HepG2 (cell line): ENCODE data around the gene NACC2. TPM values are rescaled to one million over a fixed set of nuclear protein-coding genes. Genes with fewer than 3 reads are reported as not detected.

ENCODE experiments used
- ARHGAP35 ChIP-seq: sonication (generic); formaldehyde crosslinking; IDR thresholded peaks from 2 replicates; pipeline ENCODE4 v1.9.0; 2022; ENCODE audit warnings: mild to moderate bottlenecking, inconsistent platforms, moderate library complexity, missing genetic modification reagents, borderline replicate concordance
- ATAD3A ChIP-seq: sonication (generic); formaldehyde crosslinking; IDR thresholded peaks from 2 replicates; pipeline ENCODE4 v1.4.0; 2020; ENCODE audit warnings: missing genetic modification reagents
- CAMTA2 ChIP-seq: sonication (generic); formaldehyde crosslinking; IDR thresholded peaks from 2 replicates; pipeline ENCODE4 v1.4.0; 2020; ENCODE audit warnings: mild to moderate bottlenecking, missing genetic modification reagents, borderline replicate concordance
- CHD4 ChIP-seq: fragments of 200-600 bp; sonication (generic); IDR thresholded peaks from 2 replicates; pipeline ENCODE4 v1.7.0; 2017; ENCODE audit warnings: mild to moderate bottlenecking, low read length, borderline replicate concordance
- KLF15 ChIP-seq: sonication (generic); formaldehyde crosslinking; IDR thresholded peaks from 2 replicates; pipeline ENCODE4 v1.8.1; 2023; ENCODE audit warnings: borderline replicate concordance, mild to moderate bottlenecking, inconsistent platforms, missing genetic modification reagents, mixed read lengths
- PITX1 ChIP-seq: sonication (generic); formaldehyde crosslinking; IDR thresholded peaks from 2 replicates; pipeline ENCODE4 v1.5.1; 2020; ENCODE audit warnings: mild to moderate bottlenecking, missing genetic modification reagents
- SMC3 ChIP-seq: IDR thresholded peaks from 2 replicates; pipeline ENCODE4 v1.6.1; 2011; ENCODE audit warnings: low read length, improper control_type of control experiment
- ZNF121 ChIP-seq: sonication (generic); formaldehyde crosslinking; IDR thresholded peaks from 2 replicates; pipeline ENCODE4 v1.5.0; 2020; ENCODE audit warnings: mild to moderate bottlenecking, missing genetic modification reagents
- ZNF143 ChIP-seq: sonication (generic); formaldehyde crosslinking; IDR thresholded peaks from 2 replicates; pipeline ENCODE4 v1.4.0; 2020; ENCODE audit warnings: missing genetic modification reagents
- ZNF253 ChIP-seq: sonication (generic); formaldehyde crosslinking; IDR thresholded peaks from 2 replicates; pipeline ENCODE4 v1.8.0; 2022; ENCODE audit warnings: mild to moderate bottlenecking, missing genetic modification reagents, borderline replicate concordance
- ZNF335 ChIP-seq: sonication (generic); formaldehyde crosslinking; IDR thresholded peaks from 2 replicates; pipeline ENCODE4 v1.4.0; 2020; ENCODE audit warnings: missing genetic modification reagents
- ZNF615 ChIP-seq: sonication (generic); formaldehyde crosslinking; IDR thresholded peaks from 2 replicates; pipeline ENCODE4 v1.5.0; 2020; ENCODE audit warnings: mild to moderate bottlenecking, missing genetic modification reagents, borderline replicate concordance
- ZNF816 ChIP-seq: sonication (generic); formaldehyde crosslinking; IDR thresholded peaks from 2 replicates; pipeline ENCODE4 v1.8.0; 2022; ENCODE audit warnings: missing genetic modification reagents, mild to moderate bottlenecking, borderline replicate concordance
- ZXDC ChIP-seq: sonication (generic); formaldehyde crosslinking; IDR thresholded peaks from 2 replicates; pipeline ENCODE4 v1.5.0; 2020; ENCODE audit warnings: mild to moderate bottlenecking, missing genetic modification reagents
- ZZZ3 ChIP-seq: sonication (generic); formaldehyde crosslinking; IDR thresholded peaks from 2 replicates; pipeline ENCODE4 v1.4.0; 2020; ENCODE audit warnings: missing genetic modification reagents, mild to moderate bottlenecking, borderline replicate concordance
- polyA plus RNA-seq, 8 experiments: library from polyadenylated mRNA; depleted of rRNA in 3 of 8; stranded (reverse) in 7 of 8; unstranded in 1 of 8; fragments of >200 nt; fragmentation: Illumina TruSeq in 4 of 8; extraction: Trizol in 4 of 8; gene quantifications; 2 replicates each; pipeline versions ENCODE4 v1.2.1 to v1.2.3, GENCODE V29; 2011 to 2016; ENCODE audit warnings: low read depth in 4 of 8, missing spikeins in 1 of 8, mixed read lengths in 1 of 8; ENCODE audit not compliant: insufficient read depth in 1 of 8
- total RNA-seq, 5 experiments: library from RNA; depleted of rRNA; stranded (reverse); fragments of >200 nt; fragmentation: Illumina TruSeq; extraction: Trizol; gene quantifications; 2 replicates each; pipeline ENCODE4 v1.2.3, GENCODE V29; 2016; ENCODE audit warnings: low read depth in 1 of 5
- TF ChIP-seq, protein P1 (sequence below): sonication (generic); formaldehyde crosslinking; IDR thresholded peaks from 2 replicates; pipeline ENCODE4 v1.4.0; 2020; ENCODE audit warnings: mild to moderate bottlenecking, missing genetic modification reagents
- TF ChIP-seq, protein P2 (sequence below): sonication (generic); formaldehyde crosslinking; IDR thresholded peaks from 2 replicates; pipeline ENCODE4 v1.4.0; 2020; ENCODE audit warnings: mild to moderate bottlenecking, missing genetic modification reagents
- TF ChIP-seq, protein P3 (sequence below): sonication (generic); formaldehyde crosslinking; IDR thresholded peaks from 2 replicates; pipeline ENCODE4 v1.4.0; 2020; ENCODE audit warnings: mild to moderate bottlenecking, missing genetic modification reagents

The NACC2 gene
- total and polyA plus RNA-seq, 2 of the 13 experiments (the other 11 are each of a cell fraction or from before 2014, with no cell fraction given): 5.9 to 12.3 TPM

GRCh38 chr9:136007934-136008692, 87.0 kb downstream of the NACC2 start (continued):
- TF ChIP-seq CHD4 (no peak), SMC3 (no peak), CAMTA2 (CRISPR knock-in tag) (no peak), PITX1 (CRISPR knock-in tag) (no peak), ZXDC (no peak), ZNF253 (CRISPR knock-in tag) (no peak), ZNF143 (CRISPR knock-in tag) (no peak), ZNF816 (CRISPR knock-in tag) (no peak), ARHGAP35 (CRISPR knock-in tag) (no peak), ZNF335 (CRISPR knock-in tag) (no peak), ZZZ3 (CRISPR knock-in tag) (no peak), ATAD3A (no peak), KLF15 (no peak), ZNF121 (CRISPR knock-in tag) (no peak), ZNF615 (no peak)
- TF ChIP-seq, protein P1, sequence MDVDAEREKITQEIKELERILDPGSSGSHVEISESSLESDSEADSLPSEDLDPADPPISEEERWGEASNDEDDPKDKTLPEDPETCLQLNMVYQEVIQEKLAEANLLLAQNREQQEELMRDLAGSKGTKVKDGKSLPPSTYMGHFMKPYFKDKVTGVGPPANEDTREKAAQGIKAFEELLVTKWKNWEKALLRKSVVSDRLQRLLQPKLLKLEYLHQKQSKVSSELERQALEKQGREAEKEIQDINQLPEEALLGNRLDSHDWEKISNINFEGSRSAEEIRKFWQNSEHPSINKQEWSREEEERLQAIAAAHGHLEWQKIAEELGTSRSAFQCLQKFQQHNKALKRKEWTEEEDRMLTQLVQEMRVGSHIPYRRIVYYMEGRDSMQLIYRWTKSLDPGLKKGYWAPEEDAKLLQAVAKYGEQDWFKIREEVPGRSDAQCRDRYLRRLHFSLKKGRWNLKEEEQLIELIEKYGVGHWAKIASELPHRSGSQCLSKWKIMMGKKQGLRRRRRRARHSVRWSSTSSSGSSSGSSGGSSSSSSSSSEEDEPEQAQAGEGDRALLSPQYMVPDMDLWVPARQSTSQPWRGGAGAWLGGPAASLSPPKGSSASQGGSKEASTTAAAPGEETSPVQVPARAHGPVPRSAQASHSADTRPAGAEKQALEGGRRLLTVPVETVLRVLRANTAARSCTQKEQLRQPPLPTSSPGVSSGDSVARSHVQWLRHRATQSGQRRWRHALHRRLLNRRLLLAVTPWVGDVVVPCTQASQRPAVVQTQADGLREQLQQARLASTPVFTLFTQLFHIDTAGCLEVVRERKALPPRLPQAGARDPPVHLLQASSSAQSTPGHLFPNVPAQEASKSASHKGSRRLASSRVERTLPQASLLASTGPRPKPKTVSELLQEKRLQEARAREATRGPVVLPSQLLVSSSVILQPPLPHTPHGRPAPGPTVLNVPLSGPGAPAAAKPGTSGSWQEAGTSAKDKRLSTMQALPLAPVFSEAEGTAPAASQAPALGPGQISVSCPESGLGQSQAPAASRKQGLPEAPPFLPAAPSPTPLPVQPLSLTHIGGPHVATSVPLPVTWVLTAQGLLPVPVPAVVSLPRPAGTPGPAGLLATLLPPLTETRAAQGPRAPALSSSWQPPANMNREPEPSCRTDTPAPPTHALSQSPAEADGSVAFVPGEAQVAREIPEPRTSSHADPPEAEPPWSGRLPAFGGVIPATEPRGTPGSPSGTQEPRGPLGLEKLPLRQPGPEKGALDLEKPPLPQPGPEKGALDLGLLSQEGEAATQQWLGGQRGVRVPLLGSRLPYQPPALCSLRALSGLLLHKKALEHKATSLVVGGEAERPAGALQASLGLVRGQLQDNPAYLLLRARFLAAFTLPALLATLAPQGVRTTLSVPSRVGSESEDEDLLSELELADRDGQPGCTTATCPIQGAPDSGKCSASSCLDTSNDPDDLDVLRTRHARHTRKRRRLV (CRISPR knock-in tag): no peak
- TF ChIP-seq, protein P2, sequence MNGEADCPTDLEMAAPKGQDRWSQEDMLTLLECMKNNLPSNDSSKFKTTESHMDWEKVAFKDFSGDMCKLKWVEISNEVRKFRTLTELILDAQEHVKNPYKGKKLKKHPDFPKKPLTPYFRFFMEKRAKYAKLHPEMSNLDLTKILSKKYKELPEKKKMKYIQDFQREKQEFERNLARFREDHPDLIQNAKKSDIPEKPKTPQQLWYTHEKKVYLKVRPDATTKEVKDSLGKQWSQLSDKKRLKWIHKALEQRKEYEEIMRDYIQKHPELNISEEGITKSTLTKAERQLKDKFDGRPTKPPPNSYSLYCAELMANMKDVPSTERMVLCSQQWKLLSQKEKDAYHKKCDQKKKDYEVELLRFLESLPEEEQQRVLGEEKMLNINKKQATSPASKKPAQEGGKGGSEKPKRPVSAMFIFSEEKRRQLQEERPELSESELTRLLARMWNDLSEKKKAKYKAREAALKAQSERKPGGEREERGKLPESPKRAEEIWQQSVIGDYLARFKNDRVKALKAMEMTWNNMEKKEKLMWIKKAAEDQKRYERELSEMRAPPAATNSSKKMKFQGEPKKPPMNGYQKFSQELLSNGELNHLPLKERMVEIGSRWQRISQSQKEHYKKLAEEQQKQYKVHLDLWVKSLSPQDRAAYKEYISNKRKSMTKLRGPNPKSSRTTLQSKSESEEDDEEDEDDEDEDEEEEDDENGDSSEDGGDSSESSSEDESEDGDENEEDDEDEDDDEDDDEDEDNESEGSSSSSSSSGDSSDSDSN (CRISPR knock-in tag): peak; percentile 38; the same call in 1 of the 2 replicates
- TF ChIP-seq, protein P3, sequence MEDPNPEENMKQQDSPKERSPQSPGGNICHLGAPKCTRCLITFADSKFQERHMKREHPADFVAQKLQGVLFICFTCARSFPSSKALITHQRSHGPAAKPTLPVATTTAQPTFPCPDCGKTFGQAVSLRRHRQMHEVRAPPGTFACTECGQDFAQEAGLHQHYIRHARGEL: no peak
